ENCODE results near the gene YIPF5. TPM values are rescaled to one million over a fixed set of nuclear protein-coding genes. Genes with fewer than 3 reads are reported as not detected.

Gene YIPF5
- total RNA-seq, 1 experiment from 2014 or later, result 44.5 TPM

- H3K9ac ChIP-seq (ENCODE audit: low read length), result no peak overlapping the region
- RAD21 ChIA-PET (ENCODE audit: low non-redundant PET in 1 of 2, low total read pairs in 2 of 2, uncharacterized antibody in 2 of 2, unreplicated experiment in 2 of 2), result no interaction called here
- no peak overlapping the region for H3K27ac ChIP-seq (ENCODE audit: low read depth, low read length)
- DNase-seq (ENCODE audit: low read depth, low spot score) (no peak), ATAC-seq (no peak)
- no peak overlapping the region for H3K4me3 ChIP-seq (replicated peaks in 1 of 2; ENCODE audit: low read depth in 1 of 2, low read length in 2 of 2)
- H2AFZ ChIP-seq (ENCODE audit: low read depth, low read length, poor library complexity, severe bottlenecking), result no peak overlapping the region
- POLR2A ChIA-PET, result no interaction called here
- no peaks in the 10 kb centered on the region for H3K4me1 ChIP-seq (ENCODE audit: control insufficient read depth in 1 of 2, insufficient read depth in 2 of 2, low read length in 2 of 2)
- BruUV-seq (replicated peaks), result no TSS peak
- intact Hi-C loops (cut with micrococcal nuclease), result loop anchor here (10.0 kb wide), 2 partner anchors 307 to 1127 kb away; no protein-coding TSS in a partner anchor
- no peaks in the 10 kb centered on the region for H3K9me2 ChIP-seq (ENCODE audit: insufficient read depth)
- CTCF ChIA-PET, result interaction anchor here (1.5 kb wide), 1 partner anchor 8 kb away, joined by 13 read pairs; no protein-coding TSS in a partner anchor
- H4K20me1 ChIP-seq (ENCODE audit: insufficient read depth), result no peaks in the 10 kb centered on the region
- H3K4me2 ChIP-seq (ENCODE audit: low read length), result no peak overlapping the region
- H3K27me3 ChIP-seq (ENCODE audit: insufficient read depth, low read length), result peaks cover 9% of the 10 kb centered on the region; the same call in 1 of the 2 replicates
- no peaks in the 10 kb centered on the region for H3K9me3 ChIP-seq (ENCODE audit: control insufficient read depth in 1 of 2, insufficient read depth in 1 of 2, low read depth in 1 of 2, low read length in 2 of 2)
- no peaks in the 10 kb centered on the region for H3K36me3 ChIP-seq (ENCODE audit: control insufficient read depth in 1 of 2, insufficient read depth in 2 of 2, low read length in 2 of 2)
- no peaks in the 10 kb centered on the region for H3K79me2 ChIP-seq (ENCODE audit: insufficient read depth, low read length)
- no peak for TF ChIP-seq JUND (IDR thresholded peaks at IDR 0.05)
- TF ChIP-seq SIN3A (IDR thresholded peaks at IDR 0.05; ENCODE audit: low read depth), result no peak
- TF ChIP-seq EZH2 (IDR thresholded peaks at IDR 0.05), result no peak
- TF ChIP-seq REST (IDR thresholded peaks at IDR 0.05; ENCODE audit: low read depth), result no peak
- TF ChIP-seq SP1 (IDR thresholded peaks at IDR 0.05; ENCODE audit: low read depth), result no peak
- no peak for TF ChIP-seq ELF1 (IDR thresholded peaks at IDR 0.05; ENCODE audit: borderline replicate concordance, low read depth)
- no peak for TF ChIP-seq SRF (IDR thresholded peaks at IDR 0.05; ENCODE audit: low read depth)
- no peak for TF ChIP-seq POLR2AphosphoS5 (IDR thresholded peaks at IDR 0.05; ENCODE audit: low read depth, low read length)
- no peak for TF ChIP-seq RAD21 (IDR thresholded peaks at IDR 0.05; ENCODE audit: low read depth)
- TF ChIP-seq EGR1 (IDR thresholded peaks at IDR 0.05; ENCODE audit: low read depth), result no peak
Observed at GRCh38 chr5:144141585-144141984, 28.9 kb downstream of the YIPF5 start.

All from HCT116 (cell line).